HEK293 (cell line): ENCODE measurements around the gene OTUB2.

ENCODE experiments used
- CTCF ChIA-PET: fragments of 350-600 bp; formaldehyde crosslinking; extraction: SDS; loops from one replicate; lab custom pipeline; 2021; ENCODE audit warnings: antibody characterized with exemption; lab: Yijun Ruan, JAX
- POLR2A ChIA-PET: fragments of 300-600 bp; formaldehyde crosslinking; extraction: SDS; loops from one replicate; lab custom pipeline; 2020; ENCODE audit warnings: antibody characterized with exemption, inconsistent platforms; lab: Yijun Ruan, JAX
- H3K27ac ChIP-seq: fragments of 200-500 bp; sonication (Bioruptor generic); 2 replicates; pipeline ENCODE4 v1.5.1; 2014; ENCODE audit warnings: low read depth, low read length, control low read depth, inconsistent platforms; ENCODE audit errors: extremely low read depth
- H3K36me3 ChIP-seq, 2 experiments: fragments of 200-500 bp in 1 of 2; sonication (Bioruptor generic) in 1 of 2; 1 replicate in 1 of 2; 2 replicates in 1 of 2; pipeline ENCODE4 v1.5.1; 2014 to 2017; ENCODE audit warnings: inconsistent platforms in 2 of 2, low read length in 2 of 2; ENCODE audit not compliant: control insufficient read depth in 2 of 2, insufficient read depth in 1 of 2
- H3K4me1 ChIP-seq: fragments of 200-500 bp; sonication (Bioruptor generic); 2 replicates; pipeline ENCODE4 v1.5.1; 2014; ENCODE audit warnings: mild to moderate bottlenecking, low read length, inconsistent platforms; ENCODE audit not compliant: control insufficient read depth, insufficient read depth
- H3K4me3 ChIP-seq: 2 replicates; pipeline ENCODE4 v1.5.1; 2011; ENCODE audit warnings: low read depth, mild to moderate bottlenecking, control low read depth, low read length, moderate library complexity
- H3K9me3 ChIP-seq: fragments of 200-500 bp; sonication (Bioruptor generic); 2 replicates; pipeline ENCODE4 v1.5.1; 2014; ENCODE audit warnings: low read depth, low read length, inconsistent platforms; ENCODE audit not compliant: control insufficient read depth, insufficient read depth
- HOXC10 ChIP-seq: sonication (generic); formaldehyde crosslinking; IDR thresholded peaks from 2 replicates; pipeline ENCODE4 v1.8.1; 2023; ENCODE audit warnings: mild to moderate bottlenecking, missing genetic modification reagents
- REPIN1 ChIP-seq: fragments of 450-650 bp; formaldehyde crosslinking; IDR thresholded peaks from 2 replicates; pipeline ENCODE4 v1.5.1; 2017; ENCODE audit warnings: missing biosample characterization, missing genetic modification characterization, low read depth
- ZNF133 ChIP-seq: fragments of 450-650 bp; formaldehyde crosslinking; IDR thresholded peaks from 2 replicates; pipeline ENCODE4 v1.5.1; 2016; ENCODE audit warnings: missing biosample characterization, missing genetic modification characterization
- ZNF140 ChIP-seq: fragments of 450-650 bp; formaldehyde crosslinking; IDR thresholded peaks from 2 replicates; pipeline ENCODE4 v1.5.1; 2016; ENCODE audit warnings: missing biosample characterization, missing genetic modification characterization
- ZNF324 ChIP-seq: fragments of 450-650 bp; formaldehyde crosslinking; IDR thresholded peaks from 2 replicates; pipeline ENCODE4 v1.5.1; 2016; ENCODE audit warnings: missing biosample characterization, missing genetic modification characterization
- ZNF416 ChIP-seq: fragments of 450-650 bp; formaldehyde crosslinking; IDR thresholded peaks from 2 replicates; pipeline ENCODE4 v1.5.1; 2016; ENCODE audit warnings: missing biosample characterization, missing genetic modification characterization
- ZNF501 ChIP-seq: fragments of 450-650 bp; formaldehyde crosslinking; IDR thresholded peaks from 2 replicates; pipeline ENCODE4 v1.5.1; 2016; ENCODE audit warnings: missing biosample characterization, missing genetic modification characterization
- ZNF514 ChIP-seq: fragments of 450-650 bp; formaldehyde crosslinking; IDR thresholded peaks from 2 replicates; pipeline ENCODE4 v1.5.1; 2016; ENCODE audit warnings: missing biosample characterization, missing genetic modification characterization
- ZNF571 ChIP-seq: fragments of 450-650 bp; formaldehyde crosslinking; IDR thresholded peaks from 2 replicates; pipeline ENCODE4 v1.5.0; 2017; ENCODE audit warnings: missing biosample characterization, missing genetic modification characterization
- ZNF660 ChIP-seq: fragments of 450-650 bp; IDR thresholded peaks from 2 replicates; pipeline ENCODE4 v1.5.1; 2018; ENCODE audit warnings: missing biosample characterization, mild to moderate bottlenecking, missing genetic modification characterization
- ZNF747 ChIP-seq: fragments of 450-650 bp; formaldehyde crosslinking; IDR thresholded peaks from 2 replicates; pipeline ENCODE4 v1.5.1; 2016; ENCODE audit warnings: missing biosample characterization, missing genetic modification characterization
- ZNF777 ChIP-seq: fragments of 450-650 bp; formaldehyde crosslinking; IDR thresholded peaks from 2 replicates; pipeline ENCODE4 v1.5.1; 2017; ENCODE audit warnings: missing biosample characterization, missing genetic modification characterization, borderline replicate concordance
- ZNF785 ChIP-seq: fragments of 450-650 bp; formaldehyde crosslinking; IDR thresholded peaks from 2 replicates; pipeline ENCODE4 v1.5.1; 2016; ENCODE audit warnings: missing biosample characterization, missing genetic modification characterization
- TF ChIP-seq, protein P1 (sequence below): fragments of 450-650 bp; formaldehyde crosslinking; IDR thresholded peaks from 2 replicates; pipeline ENCODE4 v1.5.1; 2016; ENCODE audit warnings: missing biosample characterization, missing genetic modification characterization, low read depth
- TF ChIP-seq, protein P2 (sequence below): fragments of 450-650 bp; formaldehyde crosslinking; IDR thresholded peaks from 2 replicates; pipeline ENCODE4 v1.5.1; 2016; ENCODE audit warnings: missing biosample characterization, missing genetic modification characterization, borderline replicate concordance
- TF ChIP-seq, protein P3 (sequence below): fragments of 450-650 bp; formaldehyde crosslinking; IDR thresholded peaks from 2 replicates; pipeline ENCODE4 v1.5.1; 2016; ENCODE audit warnings: missing biosample characterization, missing genetic modification characterization
- TF ChIP-seq, protein P4 (sequence below): fragments of 450-650 bp; formaldehyde crosslinking; IDR thresholded peaks from 2 replicates; pipeline ENCODE4 v1.5.1; 2016; ENCODE audit warnings: missing biosample characterization, missing genetic modification characterization, borderline replicate concordance
- TF ChIP-seq, protein P5 (sequence below): fragments of 450-650 bp; formaldehyde crosslinking; IDR thresholded peaks from 2 replicates; pipeline ENCODE4 v1.5.1; 2016; ENCODE audit warnings: missing biosample characterization, missing genetic modification characterization

The OTUB2 gene

DNA sequence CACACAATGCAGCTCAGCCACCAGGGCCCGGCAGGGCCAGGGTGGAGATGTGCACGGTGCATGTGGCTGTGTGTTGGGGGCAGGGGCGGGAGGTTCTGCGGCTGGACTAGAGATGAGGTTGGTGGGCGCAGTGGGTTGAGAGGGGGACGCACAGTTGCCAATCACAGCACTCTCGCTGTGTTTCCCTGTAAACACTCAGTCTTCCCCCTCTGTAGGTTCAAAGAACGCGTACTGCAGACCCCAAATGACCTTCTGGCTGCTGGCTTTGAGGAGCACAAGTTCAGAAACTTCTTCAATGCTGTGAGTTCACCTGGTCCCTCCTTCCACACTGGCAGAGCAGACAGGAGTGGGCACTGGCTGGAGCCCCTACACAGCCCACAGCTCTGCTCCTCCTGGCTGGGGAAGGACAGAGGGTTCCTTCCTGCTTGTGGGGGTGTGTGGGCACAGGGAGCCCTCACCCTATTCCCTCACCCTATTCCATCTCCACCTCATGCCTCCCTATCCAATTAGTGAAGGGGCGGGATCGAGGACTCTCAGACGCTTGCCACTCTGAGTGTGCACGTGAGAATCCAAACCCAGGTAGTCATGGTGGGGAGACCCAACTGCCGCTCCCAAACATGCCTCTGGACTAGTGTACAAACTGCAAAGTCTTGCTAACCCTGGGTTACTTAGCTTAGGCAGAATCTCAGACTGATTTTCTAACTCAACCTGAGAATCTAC lies 17.8 kb downstream of the OTUB2 start:
- H3K27ac ChIP-seq: no peak overlapping the region
- H3K4me3 ChIP-seq: no peak overlapping the region
- TF ChIP-seq ZNF747 (tag by site-specific recombination) (no peak), ZNF140 (tag by site-specific recombination) (no peak), ZNF571 (no peak), ZNF785 (tag by site-specific recombination) (no peak), REPIN1 (tag by site-specific recombination) (no peak), ZNF514 (tag by site-specific recombination) (no peak)
- TF ChIP-seq, protein P1, sequence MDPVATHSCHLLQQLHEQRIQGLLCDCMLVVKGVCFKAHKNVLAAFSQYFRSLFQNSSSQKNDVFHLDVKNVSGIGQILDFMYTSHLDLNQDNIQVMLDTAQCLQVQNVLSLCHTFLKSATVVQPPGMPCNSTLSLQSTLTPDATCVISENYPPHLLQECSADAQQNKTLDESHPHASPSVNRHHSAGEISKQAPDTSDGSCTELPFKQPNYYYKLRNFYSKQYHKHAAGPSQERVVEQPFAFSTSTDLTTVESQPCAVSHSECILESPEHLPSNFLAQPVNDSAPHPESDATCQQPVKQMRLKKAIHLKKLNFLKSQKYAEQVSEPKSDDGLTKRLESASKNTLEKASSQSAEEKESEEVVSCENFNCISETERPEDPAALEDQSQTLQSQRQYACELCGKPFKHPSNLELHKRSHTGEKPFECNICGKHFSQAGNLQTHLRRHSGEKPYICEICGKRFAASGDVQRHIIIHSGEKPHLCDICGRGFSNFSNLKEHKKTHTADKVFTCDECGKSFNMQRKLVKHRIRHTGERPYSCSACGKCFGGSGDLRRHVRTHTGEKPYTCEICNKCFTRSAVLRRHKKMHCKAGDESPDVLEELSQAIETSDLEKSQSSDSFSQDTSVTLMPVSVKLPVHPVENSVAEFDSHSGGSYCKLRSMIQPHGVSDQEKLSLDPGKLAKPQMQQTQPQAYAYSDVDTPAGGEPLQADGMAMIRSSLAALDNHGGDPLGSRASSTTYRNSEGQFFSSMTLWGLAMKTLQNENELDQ (tag by site-specific recombination): no peak
- H3K9me3 ChIP-seq: no peaks in the 10 kb centered on the region
- CTCF ChIA-PET: interaction anchor here (0.6 kb wide), 1 partner anchor 91 kb away, joined by 4 read pairs; no protein-coding TSS in a partner anchor
- POLR2A ChIA-PET: no interaction called here
- peaks cover 9 to 65% of the 10 kb centered on the region in 2 experiments; a peak in 2 of 3 replicates for H3K36me3 ChIP-seq
- H3K4me1 ChIP-seq: no peaks in the 10 kb centered on the region

DNA sequence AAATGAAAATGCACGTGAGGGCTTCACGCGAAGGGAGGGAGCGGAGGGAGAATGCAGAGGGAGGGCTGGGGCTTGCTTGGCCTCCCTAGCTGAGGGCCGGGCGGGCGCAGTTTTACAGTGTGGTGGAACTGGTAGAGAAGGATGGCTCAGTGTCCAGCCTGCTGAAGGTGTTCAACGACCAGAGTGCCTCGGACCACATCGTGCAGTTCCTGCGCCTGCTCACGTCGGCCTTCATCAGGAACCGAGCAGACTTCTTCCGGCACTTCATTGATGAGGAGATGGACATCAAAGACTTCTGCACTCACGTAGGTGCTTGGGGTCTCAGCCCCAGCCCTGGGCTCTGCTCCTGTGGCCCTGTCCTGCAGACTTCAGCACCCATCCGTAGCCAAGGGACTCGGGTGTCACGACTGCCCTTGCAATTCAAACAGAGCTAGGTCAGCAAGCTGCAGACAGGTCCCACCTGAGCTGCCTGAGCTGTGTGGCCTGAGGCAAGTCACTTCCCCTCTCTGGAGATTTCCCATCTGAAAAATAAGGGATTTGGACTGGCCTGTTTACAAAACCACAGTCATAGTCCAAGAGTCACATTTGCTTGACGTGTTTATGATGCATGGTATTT lies 18.4 kb downstream of the OTUB2 start:
- peaks cover 4% of the 10 kb centered on the region; the same call in 1 of the 2 replicates for H3K4me1 ChIP-seq
- H3K27ac ChIP-seq: no peak overlapping the region
- no peak overlapping the region for H3K4me3 ChIP-seq
- ChIA-PET POLR2A (no interaction called here), CTCF (interaction anchor here (0.6 to 0.9 kb wide), 2 partner anchors 8 to 90 kb away, joined by 3 to 4 read pairs; no protein-coding TSS in a partner anchor)
- H3K36me3 ChIP-seq: peaks cover 12 to 72% of the 10 kb centered on the region in 2 experiments
- no peaks in the 10 kb centered on the region for H3K9me3 ChIP-seq
- TF ChIP-seq, protein P2, sequence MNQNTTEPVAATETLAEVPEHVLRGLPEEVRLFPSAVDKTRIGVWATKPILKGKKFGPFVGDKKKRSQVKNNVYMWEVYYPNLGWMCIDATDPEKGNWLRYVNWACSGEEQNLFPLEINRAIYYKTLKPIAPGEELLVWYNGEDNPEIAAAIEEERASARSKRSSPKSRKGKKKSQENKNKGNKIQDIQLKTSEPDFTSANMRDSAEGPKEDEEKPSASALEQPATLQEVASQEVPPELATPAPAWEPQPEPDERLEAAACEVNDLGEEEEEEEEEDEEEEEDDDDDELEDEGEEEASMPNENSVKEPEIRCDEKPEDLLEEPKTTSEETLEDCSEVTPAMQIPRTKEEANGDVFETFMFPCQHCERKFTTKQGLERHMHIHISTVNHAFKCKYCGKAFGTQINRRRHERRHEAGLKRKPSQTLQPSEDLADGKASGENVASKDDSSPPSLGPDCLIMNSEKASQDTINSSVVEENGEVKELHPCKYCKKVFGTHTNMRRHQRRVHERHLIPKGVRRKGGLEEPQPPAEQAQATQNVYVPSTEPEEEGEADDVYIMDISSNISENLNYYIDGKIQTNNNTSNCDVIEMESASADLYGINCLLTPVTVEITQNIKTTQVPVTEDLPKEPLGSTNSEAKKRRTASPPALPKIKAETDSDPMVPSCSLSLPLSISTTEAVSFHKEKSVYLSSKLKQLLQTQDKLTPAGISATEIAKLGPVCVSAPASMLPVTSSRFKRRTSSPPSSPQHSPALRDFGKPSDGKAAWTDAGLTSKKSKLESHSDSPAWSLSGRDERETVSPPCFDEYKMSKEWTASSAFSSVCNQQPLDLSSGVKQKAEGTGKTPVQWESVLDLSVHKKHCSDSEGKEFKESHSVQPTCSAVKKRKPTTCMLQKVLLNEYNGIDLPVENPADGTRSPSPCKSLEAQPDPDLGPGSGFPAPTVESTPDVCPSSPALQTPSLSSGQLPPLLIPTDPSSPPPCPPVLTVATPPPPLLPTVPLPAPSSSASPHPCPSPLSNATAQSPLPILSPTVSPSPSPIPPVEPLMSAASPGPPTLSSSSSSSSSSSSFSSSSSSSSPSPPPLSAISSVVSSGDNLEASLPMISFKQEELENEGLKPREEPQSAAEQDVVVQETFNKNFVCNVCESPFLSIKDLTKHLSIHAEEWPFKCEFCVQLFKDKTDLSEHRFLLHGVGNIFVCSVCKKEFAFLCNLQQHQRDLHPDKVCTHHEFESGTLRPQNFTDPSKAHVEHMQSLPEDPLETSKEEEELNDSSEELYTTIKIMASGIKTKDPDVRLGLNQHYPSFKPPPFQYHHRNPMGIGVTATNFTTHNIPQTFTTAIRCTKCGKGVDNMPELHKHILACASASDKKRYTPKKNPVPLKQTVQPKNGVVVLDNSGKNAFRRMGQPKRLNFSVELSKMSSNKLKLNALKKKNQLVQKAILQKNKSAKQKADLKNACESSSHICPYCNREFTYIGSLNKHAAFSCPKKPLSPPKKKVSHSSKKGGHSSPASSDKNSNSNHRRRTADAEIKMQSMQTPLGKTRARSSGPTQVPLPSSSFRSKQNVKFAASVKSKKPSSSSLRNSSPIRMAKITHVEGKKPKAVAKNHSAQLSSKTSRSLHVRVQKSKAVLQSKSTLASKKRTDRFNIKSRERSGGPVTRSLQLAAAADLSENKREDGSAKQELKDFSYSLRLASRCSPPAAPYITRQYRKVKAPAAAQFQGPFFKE: no peak
- TF ChIP-seq ZNF777 (no peak), HOXC10 (no peak), ZNF416 (no peak), ZNF324 (no peak), ZNF133 (no peak), ZNF660 (no peak), ZNF501 (no peak)
- TF ChIP-seq, protein P3, sequence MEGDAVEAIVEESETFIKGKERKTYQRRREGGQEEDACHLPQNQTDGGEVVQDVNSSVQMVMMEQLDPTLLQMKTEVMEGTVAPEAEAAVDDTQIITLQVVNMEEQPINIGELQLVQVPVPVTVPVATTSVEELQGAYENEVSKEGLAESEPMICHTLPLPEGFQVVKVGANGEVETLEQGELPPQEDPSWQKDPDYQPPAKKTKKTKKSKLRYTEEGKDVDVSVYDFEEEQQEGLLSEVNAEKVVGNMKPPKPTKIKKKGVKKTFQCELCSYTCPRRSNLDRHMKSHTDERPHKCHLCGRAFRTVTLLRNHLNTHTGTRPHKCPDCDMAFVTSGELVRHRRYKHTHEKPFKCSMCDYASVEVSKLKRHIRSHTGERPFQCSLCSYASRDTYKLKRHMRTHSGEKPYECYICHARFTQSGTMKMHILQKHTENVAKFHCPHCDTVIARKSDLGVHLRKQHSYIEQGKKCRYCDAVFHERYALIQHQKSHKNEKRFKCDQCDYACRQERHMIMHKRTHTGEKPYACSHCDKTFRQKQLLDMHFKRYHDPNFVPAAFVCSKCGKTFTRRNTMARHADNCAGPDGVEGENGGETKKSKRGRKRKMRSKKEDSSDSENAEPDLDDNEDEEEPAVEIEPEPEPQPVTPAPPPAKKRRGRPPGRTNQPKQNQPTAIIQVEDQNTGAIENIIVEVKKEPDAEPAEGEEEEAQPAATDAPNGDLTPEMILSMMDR (tag by site-specific recombination): no peak
- TF ChIP-seq, protein P4, sequence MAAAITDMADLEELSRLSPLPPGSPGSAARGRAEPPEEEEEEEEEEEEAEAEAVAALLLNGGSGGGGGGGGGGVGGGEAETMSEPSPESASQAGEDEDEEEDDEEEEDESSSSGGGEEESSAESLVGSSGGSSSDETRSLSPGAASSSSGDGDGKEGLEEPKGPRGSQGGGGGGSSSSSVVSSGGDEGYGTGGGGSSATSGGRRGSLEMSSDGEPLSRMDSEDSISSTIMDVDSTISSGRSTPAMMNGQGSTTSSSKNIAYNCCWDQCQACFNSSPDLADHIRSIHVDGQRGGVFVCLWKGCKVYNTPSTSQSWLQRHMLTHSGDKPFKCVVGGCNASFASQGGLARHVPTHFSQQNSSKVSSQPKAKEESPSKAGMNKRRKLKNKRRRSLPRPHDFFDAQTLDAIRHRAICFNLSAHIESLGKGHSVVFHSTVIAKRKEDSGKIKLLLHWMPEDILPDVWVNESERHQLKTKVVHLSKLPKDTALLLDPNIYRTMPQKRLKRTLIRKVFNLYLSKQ (tag by site-specific recombination): no peak
- TF ChIP-seq, protein P5, sequence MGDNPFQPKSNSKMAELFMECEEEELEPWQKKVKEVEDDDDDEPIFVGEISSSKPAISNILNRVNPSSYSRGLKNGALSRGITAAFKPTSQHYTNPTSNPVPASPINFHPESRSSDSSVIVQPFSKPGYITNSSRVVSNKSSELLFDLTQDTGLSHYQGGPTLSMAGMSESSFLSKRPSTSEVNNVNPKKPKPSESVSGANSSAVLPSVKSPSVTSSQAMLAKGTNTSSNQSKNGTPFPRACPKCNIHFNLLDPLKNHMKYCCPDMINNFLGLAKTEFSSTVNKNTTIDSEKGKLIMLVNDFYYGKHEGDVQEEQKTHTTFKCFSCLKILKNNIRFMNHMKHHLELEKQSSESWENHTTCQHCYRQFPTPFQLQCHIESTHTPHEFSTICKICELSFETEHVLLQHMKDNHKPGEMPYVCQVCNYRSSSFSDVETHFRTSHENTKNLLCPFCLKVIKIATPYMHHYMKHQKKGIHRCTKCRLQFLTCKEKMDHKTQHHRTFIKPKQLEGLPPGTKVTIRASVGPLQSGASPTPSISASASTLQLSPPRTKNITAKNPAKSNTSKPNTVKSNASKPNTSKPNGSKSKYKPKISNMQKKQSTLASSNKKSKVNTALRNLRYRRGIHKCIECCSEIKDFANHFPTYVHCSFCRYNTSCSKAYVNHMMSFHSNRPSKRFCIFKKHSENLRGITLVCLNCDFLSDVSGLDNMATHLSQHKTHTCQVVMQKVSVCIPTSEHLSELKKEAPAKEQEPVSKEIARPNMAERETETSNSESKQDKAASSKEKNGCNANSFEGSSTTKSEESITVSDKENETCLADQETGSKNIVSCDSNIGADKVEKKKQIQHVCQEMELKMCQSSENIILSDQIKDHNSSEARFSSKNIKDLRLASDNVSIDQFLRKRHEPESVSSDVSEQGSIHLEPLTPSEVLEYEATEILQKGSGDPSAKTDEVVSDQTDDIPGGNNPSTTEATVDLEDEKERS (tag by site-specific recombination): no peak
